GM19468 (cell line): ENCODE data around the gene SLC40A1.

Source experiments
- ATAC-seq: cut with Tn5 transposase; IDR thresholded peaks from one replicate; pipeline ENCODE4 v1.9.1; 2021; ENCODE audit warnings: mild to moderate bottlenecking, moderate library complexity, moderate number of reproducible peaks; ENCODE audit not compliant: unreplicated experiment; ENCODE audit errors: extremely low read depth

Gene SLC40A1, protein sequence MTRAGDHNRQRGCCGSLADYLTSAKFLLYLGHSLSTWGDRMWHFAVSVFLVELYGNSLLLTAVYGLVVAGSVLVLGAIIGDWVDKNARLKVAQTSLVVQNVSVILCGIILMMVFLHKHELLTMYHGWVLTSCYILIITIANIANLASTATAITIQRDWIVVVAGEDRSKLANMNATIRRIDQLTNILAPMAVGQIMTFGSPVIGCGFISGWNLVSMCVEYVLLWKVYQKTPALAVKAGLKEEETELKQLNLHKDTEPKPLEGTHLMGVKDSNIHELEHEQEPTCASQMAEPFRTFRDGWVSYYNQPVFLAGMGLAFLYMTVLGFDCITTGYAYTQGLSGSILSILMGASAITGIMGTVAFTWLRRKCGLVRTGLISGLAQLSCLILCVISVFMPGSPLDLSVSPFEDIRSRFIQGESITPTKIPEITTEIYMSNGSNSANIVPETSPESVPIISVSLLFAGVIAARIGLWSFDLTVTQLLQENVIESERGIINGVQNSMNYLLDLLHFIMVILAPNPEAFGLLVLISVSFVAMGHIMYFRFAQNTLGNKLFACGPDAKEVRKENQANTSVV

GRCh38 chr2:189580658-189581353, at the start of gene SLC40A1:
Gene SLC40A1, minus strand, starts transcription at chr2:189580786. Its CDS starts 326 bp downstream, at chr2:189580460.
- ATAC-seq: peak; percentile 54

DNA sequence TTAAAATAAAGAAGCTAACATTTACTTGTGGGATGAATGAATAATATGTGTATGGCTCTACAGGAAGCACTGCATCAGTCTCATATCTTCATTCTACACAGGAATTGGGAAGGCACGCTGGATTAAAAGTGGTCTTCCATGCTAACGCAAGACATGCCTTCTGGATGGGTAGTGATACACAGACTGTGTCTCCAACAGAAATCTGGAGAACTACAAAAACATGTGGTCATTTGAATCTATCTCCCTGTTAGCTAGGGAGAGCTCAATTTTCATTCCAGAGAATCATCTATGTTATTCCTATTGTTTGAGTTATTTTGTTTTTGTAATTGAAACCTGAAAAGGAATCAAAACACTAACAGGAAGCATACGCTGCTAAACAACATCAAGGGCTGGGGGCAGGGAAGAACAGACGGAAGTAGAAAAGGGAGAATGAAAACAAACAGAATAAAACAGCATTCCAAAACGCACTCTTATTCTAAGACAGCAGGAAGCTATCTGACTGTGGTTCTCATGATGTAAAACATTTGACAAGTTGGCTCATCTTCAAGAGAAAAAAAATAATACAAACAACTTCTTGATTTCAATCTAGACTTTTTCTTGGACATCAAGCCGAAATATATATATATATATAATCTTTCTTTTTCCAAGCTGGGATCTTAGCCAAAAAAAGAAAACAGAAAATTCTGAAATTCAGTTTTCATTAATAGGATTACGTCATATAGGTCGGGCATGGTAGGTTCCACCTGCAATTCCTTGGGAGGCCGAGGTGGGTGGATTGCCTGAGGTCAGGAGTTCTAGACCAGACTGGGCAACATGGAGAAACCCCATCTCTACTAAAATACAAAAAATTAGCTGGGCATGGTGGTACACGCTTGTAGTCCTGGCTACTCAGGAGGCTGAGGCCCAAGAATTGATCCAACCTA, 49.2 kb upstream of the SLC40A1 start:
- ATAC-seq: no peak

GRCh38 chr2:189628817-189629530, 48.4 kb upstream of the SLC40A1 start:
- no peak for ATAC-seq

GRCh38 chr2:189627789-189628188, 47.2 kb upstream of the SLC40A1 start:
- no peak for ATAC-seq

- no peak for ATAC-seq
Observed at GRCh38 chr2:189625636-189626035, 45.0 kb upstream of the SLC40A1 start.

DNA sequence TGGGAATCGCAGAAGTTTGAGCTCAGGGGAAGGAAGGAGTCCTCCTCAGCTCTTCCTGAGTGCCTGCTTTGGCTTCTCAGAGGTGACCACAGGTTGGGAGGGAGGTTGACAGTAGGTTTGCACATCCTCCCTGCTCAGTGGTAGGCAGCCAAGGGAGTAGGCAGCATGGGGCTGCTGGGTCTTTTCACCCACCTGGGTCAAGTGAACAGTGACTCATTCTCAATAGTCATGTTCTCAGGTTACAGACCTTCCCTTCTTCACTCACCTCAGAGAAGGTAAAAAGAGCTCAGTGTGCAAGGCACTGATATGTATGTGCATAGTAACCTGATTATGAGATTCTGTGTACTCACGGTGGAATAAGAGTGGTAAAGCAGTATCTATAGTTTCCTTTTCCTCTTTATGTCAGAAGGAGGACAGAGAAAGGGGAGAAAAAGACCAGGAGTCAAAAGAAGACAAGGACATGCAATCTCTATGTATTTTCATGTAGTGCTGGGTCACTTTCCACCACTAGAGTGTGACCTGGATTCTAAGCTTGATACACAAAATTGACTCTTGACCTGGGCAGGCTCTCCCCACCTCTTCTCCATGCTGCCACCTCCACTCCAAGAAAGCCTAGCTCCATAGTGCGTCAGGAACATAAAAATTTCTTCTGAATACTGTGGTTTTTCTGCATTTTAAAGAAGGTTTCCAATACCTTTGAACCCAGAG, 44.2 kb upstream of the SLC40A1 start:
- ATAC-seq: no peak

DNA sequence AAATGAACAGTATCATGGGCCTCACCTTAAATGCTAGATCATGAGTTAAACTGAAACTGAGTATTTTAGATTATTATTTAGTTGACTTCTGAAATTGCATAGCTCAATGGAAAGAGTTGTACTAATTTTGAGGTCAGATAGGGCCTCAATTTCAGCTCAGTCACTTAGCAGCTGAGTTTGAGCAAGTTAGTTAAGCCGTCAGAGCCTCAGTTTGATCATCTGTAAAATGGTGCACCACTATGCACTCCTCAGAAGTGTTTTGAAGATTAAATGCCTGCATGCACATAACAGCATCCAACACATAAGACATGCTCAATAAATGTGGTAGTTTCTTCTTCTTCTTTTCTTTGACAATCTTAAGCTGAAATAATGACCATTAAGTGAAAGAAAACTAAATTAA, 42.5 kb upstream of the SLC40A1 start:
- ATAC-seq: no peak

DNA sequence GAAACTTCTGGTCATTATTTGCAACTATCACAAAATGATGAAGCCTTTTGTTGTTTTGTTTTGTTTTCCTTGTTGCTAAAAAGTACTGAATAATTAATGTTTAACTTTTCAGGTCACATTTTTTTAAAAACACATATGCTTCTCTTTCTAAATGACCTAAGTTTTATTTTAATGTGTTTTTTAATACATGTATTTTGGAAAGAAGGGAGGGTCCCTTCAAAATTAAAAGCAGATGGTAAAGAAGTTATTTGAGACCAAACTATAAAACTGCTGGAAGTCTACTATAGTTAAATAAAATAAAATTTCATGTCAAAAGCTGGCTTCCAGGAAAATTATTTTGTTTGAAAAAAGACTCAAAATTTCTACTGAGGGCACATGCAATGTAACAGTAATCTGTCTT, 41.2 kb upstream of the SLC40A1 start:
- ATAC-seq: no peak

GRCh38 chr2:189618197-189618596, 37.6 kb upstream of the SLC40A1 start:
- ATAC-seq: no peak

DNA sequence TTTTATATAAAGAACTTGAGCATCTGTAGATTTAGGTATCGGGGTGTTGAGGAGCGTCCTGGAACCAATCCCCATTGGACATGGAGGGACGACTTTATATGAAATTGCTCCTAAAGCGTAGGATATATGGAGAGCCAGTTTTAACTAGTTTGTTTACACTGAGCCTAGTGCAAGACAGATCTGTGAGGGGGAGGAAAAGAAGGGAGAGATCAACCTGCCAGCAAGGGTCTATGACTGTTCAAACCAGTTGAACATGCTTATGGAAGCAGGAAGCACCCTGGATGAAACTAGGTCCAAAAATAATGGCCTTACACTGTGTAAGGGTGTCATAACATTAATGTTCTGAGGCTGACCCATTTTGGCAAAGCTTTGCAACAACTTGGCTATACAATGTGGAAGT, 34.0 kb upstream of the SLC40A1 start:
- ATAC-seq: no peak

DNA sequence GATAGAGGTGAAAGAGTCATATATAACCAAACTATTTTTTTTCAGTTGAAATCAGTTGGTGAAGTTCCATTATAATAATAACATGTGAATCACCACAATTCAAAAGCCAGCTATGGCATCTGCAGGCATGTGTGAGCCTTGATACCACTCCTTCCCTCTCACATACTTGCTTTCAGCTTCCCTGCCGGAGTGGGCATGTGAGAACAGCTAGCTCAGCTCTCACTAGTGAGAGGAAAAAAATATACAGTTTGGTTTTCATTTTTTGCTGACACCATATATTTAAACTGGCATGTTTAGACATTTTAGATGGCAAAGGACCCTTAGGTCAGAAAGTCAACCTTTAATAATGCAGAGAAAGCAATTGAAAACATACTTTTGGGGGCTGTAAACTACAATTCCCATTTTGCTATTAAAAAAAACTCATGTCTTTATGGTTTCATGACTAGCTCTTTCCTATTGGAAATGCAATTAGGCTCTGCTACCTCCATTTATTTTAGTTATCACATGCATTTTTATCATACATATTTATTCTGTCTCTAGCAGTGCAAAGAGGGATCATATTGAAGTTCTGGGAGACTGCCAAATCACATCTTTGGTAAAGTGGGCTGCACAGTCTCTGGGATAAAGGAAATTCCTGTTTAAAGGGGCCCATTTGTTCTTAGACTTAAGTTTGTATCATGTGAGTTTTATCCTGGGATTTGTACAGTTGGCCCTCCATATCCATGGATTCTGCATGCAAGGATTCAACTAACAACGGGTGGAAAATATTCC, 33.2 kb upstream of the SLC40A1 start:
- ATAC-seq: no peak

- ATAC-seq: no peak
Observed at GRCh38 chr2:189613077-189613636, 32.6 kb upstream of the SLC40A1 start.

- no peak for ATAC-seq
Observed at GRCh38 chr2:189610700-189611099, 30.1 kb upstream of the SLC40A1 start.

DNA sequence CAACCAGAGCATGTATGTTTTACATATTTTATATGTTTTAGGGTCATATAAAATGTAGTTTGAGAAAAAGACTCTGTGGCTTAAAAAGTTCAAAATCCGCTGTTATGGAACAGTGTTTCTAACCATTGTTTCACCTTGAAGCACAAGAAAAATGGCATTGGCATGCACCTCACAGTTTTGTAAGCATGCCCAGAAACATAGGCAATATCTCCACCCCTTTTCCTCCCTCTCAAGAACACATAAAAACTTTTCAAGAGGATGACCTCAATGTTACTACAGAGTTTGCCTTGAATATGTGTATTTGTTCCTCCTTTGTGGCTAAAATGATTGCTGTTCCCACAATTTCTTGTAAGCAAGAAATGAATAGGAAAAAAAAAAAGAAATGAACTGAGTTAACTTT, 29.3 kb upstream of the SLC40A1 start:
- ATAC-seq: no peak

DNA sequence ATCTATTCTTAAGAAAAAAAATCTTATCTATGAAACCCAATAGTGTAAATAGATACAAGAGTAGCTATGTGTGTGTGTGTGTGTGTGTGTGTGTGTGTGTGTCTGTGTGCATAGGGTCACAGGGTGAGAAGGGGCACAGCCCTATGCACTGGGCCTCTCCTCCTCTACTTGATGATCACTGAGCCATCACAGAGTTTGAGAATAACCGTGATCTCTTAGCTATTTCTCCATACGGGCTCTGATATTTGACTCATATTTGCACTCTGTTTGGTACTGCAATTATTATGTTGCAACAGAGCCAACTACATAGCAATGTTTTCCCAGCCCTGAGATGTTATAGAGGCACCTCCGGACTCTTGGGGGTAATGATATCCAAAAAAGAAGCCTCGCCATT, 28.8 kb upstream of the SLC40A1 start:
- ATAC-seq: no peak

GRCh38 chr2:189608795-189609422, 28.3 kb upstream of the SLC40A1 start:
- no peak for ATAC-seq

GRCh38 chr2:189608170-189608569, 27.6 kb upstream of the SLC40A1 start:
- no peak for ATAC-seq

- no peak for ATAC-seq
Observed at GRCh38 chr2:189602233-189602632, 21.6 kb upstream of the SLC40A1 start.
